Right lobe of liver (tissue), 6 donors: Measurements from ENCODE around the gene DLGAP4. TPM values are rescaled to one million over a fixed set of nuclear protein-coding genes. Genes with fewer than 3 reads are reported as not detected.
A peak's percentile ranks its signal among the peaks of the same experiment; 100 is the strongest.
"Not testable (repeated sequence)": the region's sequence is repeated elsewhere in the genome, so short reads cannot be mapped to it uniquely, and the experiment has no call there.

Experiments used
- ATAC-seq, 4 donors: fragments of 200-7000 bp; cut with Tn5 transposase; one replicate each; pipeline ENCODE4 v1.9.1; 2020; ENCODE audit warnings: mild to moderate bottlenecking in 4 of 4, moderate library complexity in 4 of 4
- DNase-seq, 3 donors: peaks; one replicate each; pipeline ENCODE4 v3.0.0-alpha.2; 2020
- H3K27ac ChIP-seq, 3 donors: fragments of 200-600 bp; one replicate each; pipeline ENCODE4 v1.8.0; 2022
- H3K27me3 ChIP-seq, 2 donors: fragments of 200-600 bp; one replicate each; pipeline ENCODE4 v1.8.0; 2022
- H3K36me3 ChIP-seq, 4 donors: fragments of 200-600 bp; sonication (generic) in 1 of 4; one replicate each; pipeline versions ENCODE4 v1.5.1 to v1.8.0; 2017 to 2022; ENCODE audit warnings: control low read depth in 1 of 4
- H3K4me1 ChIP-seq, 4 donors: fragments of 200-600 bp; sonication (generic) in 1 of 4; one replicate each; pipeline versions ENCODE4 v1.5.1 to v1.8.0; 2017 to 2022; ENCODE audit warnings: control low read depth in 1 of 4
- H3K4me3 ChIP-seq, 3 donors: fragments of 200-600 bp; one replicate each; pipeline ENCODE4 v1.8.0; 2022
- H3K9me3 ChIP-seq, 4 donors: fragments of 200-600 bp; sonication (generic) in 1 of 4; one replicate each; pipeline versions ENCODE4 v1.5.1 to v1.8.0; 2017 to 2022; ENCODE audit warnings: control low read depth in 1 of 4
- CTCF ChIP-seq, 4 donors: fragments of 200-600 bp in 3 of 4; fragments of 450-650 bp in 1 of 4; IDR thresholded peaks; one replicate each; pipeline versions ENCODE4 v1.5.1 to v1.8.0; 2016 to 2022; ENCODE audit warnings: antibody characterized with exemption in 4 of 4, mild to moderate bottlenecking in 2 of 4
- POLR2A ChIP-seq: fragments of 450-650 bp; IDR thresholded peaks from one replicate; pipeline ENCODE4 v1.6.1; 2017; ENCODE audit warnings: antibody characterized with exemption, mild to moderate bottlenecking
- WGBS: methylation state at CpG from one replicate; pipeline ENCODE4 v1.1.6; 2018; ENCODE audit warnings: low coverage, low lambda C conversion rate; ENCODE audit not compliant: insufficient coverage; ENCODE audit errors: missing lambda C conversion rate; 5-methylcytosine and 5-hydroxymethylcytosine counted together
- intact Hi-C, 2 donors: fragments of 100-400 bp; cut with DNase I; formaldehyde crosslinking; loops; one replicate each; pipeline versions ENCODE4 v1.11.2 to v1.14.1; 2022
- total RNA-seq, 6 experiments: library from RNA; depleted of rRNA in 2 of 6; stranded (reverse); fragments of >200 nt in 2 of 6; fragmentation: NEBNext Ultra II Directional in 3 of 6; extraction: Animal tissue kit (Norgen Biotek cat#: 25700) in 3 of 6; gene quantifications; one replicate each; pipeline versions ENCODE4 v1.1.0 to v1.2.4, GENCODE V29; 2016 to 2023
- donor health status: DM: no; HTN: yes; CAD: no.
- donor health status: DM: no; HTN: no; CAD: no.
- donor health status: DM: no; HTN: no; CAD: no.
- donor health status: DM: no; HTN: yes; CAD: no.
- donor health status: DM: no; HTN: yes; CAD: no.

DLGAP4 gene
- total RNA-seq, 6 experiments from 2014 or later: 15.5 to 35.1 (median 23.2) TPM

GRCh38 chr20:36378686-36379085, 72.5 kb downstream of the DLGAP4 start:
- no peaks in the 10 kb centered on the region for H3K36me3 ChIP-seq
- H3K27ac ChIP-seq: no peak overlapping the region
- H3K4me1 ChIP-seq: no peaks in the 10 kb centered on the region
- DNase-seq (no peak), ATAC-seq (no peak)
- H3K27me3 ChIP-seq: no peaks in the 10 kb centered on the region
- intact Hi-C loops: no loop called here
- no peaks in the 10 kb centered on the region for H3K9me3 ChIP-seq
- TF ChIP-seq CTCF (IDR thresholded peaks at IDR 0.05) (no peak), POLR2A (no peak)
- 53% methylated on average over 7 of the region's 9 CpGs for WGBS
- H3K4me3 ChIP-seq: no peak overlapping the region

GRCh38 chr20:36379914-36380313, 73.8 kb downstream of the DLGAP4 start:
- H3K9me3 ChIP-seq, DNase-seq, H3K27me3 ChIP-seq, H3K27ac ChIP-seq, H3K4me1 ChIP-seq, H3K4me3 ChIP-seq, intact Hi-C loops, H3K36me3 ChIP-seq, ATAC-seq: not testable (repeated sequence)
- no CpG with 5 or more reads among the region's 1 CpG for WGBS

GRCh38 chr20:36384022-36384619, 78.0 kb downstream of the DLGAP4 start:
- Histone ChIP-seq H3K9me3 (no peaks in the 10 kb centered on the region), H3K36me3 (no peaks in the 10 kb centered on the region), H3K27me3 (no peaks in the 10 kb centered on the region), H3K27ac (no peak overlapping the region), H3K4me1 (no peaks in the 10 kb centered on the region), H3K4me3 (no peak overlapping the region)
- intact Hi-C loops: no loop called here
- ATAC-seq: peak; percentile 33 to 55 (median 48)
- 2% methylated on average over 6 of the region's 6 CpGs for WGBS
- no peak for DNase-seq
- TF ChIP-seq POLR2A (no peak), CTCF (IDR thresholded peaks at IDR 0.05) (no peak)

GRCh38 chr20:36385503-36385902, 79.4 kb downstream of the DLGAP4 start:
- no peak for TF ChIP-seq CTCF (IDR thresholded peaks at IDR 0.05)
- TF ChIP-seq POLR2A: no peak
- DNase-seq (no peak), ATAC-seq (no peak)
- Histone ChIP-seq H3K4me1 (no peaks in the 10 kb centered on the region), H3K27ac (no peak overlapping the region), H3K4me3 (no peak overlapping the region), H3K36me3 (no peaks in the 10 kb centered on the region), H3K27me3 (no peaks in the 10 kb centered on the region), H3K9me3 (no peaks in the 10 kb centered on the region)
- WGBS: no CpG with 5 or more reads among the region's 3 CpGs
- intact Hi-C loops: no loop called here

GRCh38 chr20:36386236-36386635, 80.1 kb downstream of the DLGAP4 start:
- ATAC-seq (no peak), DNase-seq (no peak)
- no peak overlapping the region for H3K27ac ChIP-seq
- no peaks in the 10 kb centered on the region for H3K36me3 ChIP-seq
- no peaks in the 10 kb centered on the region for H3K27me3 ChIP-seq
- no peaks in the 10 kb centered on the region for H3K4me1 ChIP-seq
- intact Hi-C loops: no loop called here
- no peaks in the 10 kb centered on the region for H3K9me3 ChIP-seq
- H3K4me3 ChIP-seq: no peak overlapping the region
- TF ChIP-seq POLR2A: no peak
- no peak for TF ChIP-seq CTCF (IDR thresholded peaks at IDR 0.05)
